ENCODE data around the gene FEV.
"Not testable (repeated sequence)": the region's sequence is repeated elsewhere in the genome, so short reads cannot be mapped to it uniquely, and the experiment has no call there.

The FEV gene

GRCh38 chr2:218959761-218960308 is 25.1 kb downstream of the FEV start:
- no peak for ATAC-seq (replicated peaks)
- H3K4me3 Mint-ChIP-seq, result peak overlapping the region; percentile 7 to 73
- H3K4me1 Mint-ChIP-seq, result peaks cover 12 to 30% of the 10 kb centered on the region in 2 donors
- H3K27me3 Mint-ChIP-seq, result peaks cover 67 to 91% of the 10 kb centered on the region in 2 donors
- H3K9me3 Mint-ChIP-seq, result peaks cover 0 to 3% of the 10 kb centered on the region in 2 donors
- H3K27ac Mint-ChIP-seq, result no peak overlapping the region
- DNase-seq, result no peak
- H3K36me3 Mint-ChIP-seq, result peaks cover 0 to 5% of the 10 kb centered on the region in 2 donors

- peak; percentile 97 for ATAC-seq (replicated peaks)
- H3K27me3 Mint-ChIP-seq, result peaks cover 70 to 91% of the 10 kb centered on the region in 2 donors
- peaks cover 0 to 3% of the 10 kb centered on the region in 2 donors for H3K9me3 Mint-ChIP-seq
- peaks cover 0 to 5% of the 10 kb centered on the region in 2 donors for H3K36me3 Mint-ChIP-seq
- DNase-seq, result peak; percentile 79
- H3K4me1 Mint-ChIP-seq, result peaks cover 12 to 30% of the 10 kb centered on the region in 2 donors
- peak within 1 kb of the TSS; percentile 79 for H3K27ac Mint-ChIP-seq
- H3K4me3 Mint-ChIP-seq, result peak within 1 kb of the TSS; percentile 73 to 78
Measured at GRCh38 chr2:218959141-218959731, 25.7 kb downstream of the FEV start, which contains the start of gene CDK5R2. Gene CDK5R2 (plus strand): TSS chr2:218959666. CDS start chr2:218959821, 155 bp downstream.

- Mint-ChIP-seq H3K9me3 (no peaks in the 10 kb centered on the region), H3K4me3 (no peak overlapping the region), H3K27ac (no peak overlapping the region), H3K27me3 (peaks cover 65 to 91% of the 10 kb centered on the region in 2 donors), H3K36me3 (peaks cover 0 to 2% of the 10 kb centered on the region in 2 donors), H3K4me1 (peaks cover 10 to 22% of the 10 kb centered on the region in 2 donors)
- DNase-seq, result no peak
- no peak for ATAC-seq (replicated peaks)
Measured at GRCh38 chr2:218958276-218958675, 26.7 kb downstream of the FEV start.

- H3K9me3 Mint-ChIP-seq, result no peaks in the 10 kb centered on the region
- peaks cover 10 to 20% of the 10 kb centered on the region in 2 donors for H3K4me1 Mint-ChIP-seq
- H3K27me3 Mint-ChIP-seq, result peaks cover 65 to 91% of the 10 kb centered on the region in 2 donors
- no peak overlapping the region for H3K27ac Mint-ChIP-seq
- H3K4me3 Mint-ChIP-seq, result peak overlapping the region in 1 of 2 donors; percentile 33
- DNase-seq (no peak), ATAC-seq (replicated peaks) (no peak)
- H3K36me3 Mint-ChIP-seq, result peaks cover 0 to 2% of the 10 kb centered on the region in 2 donors
Measured at GRCh38 chr2:218957671-218958070, 27.3 kb downstream of the FEV start.

- Mint-ChIP-seq H3K27ac (no peak overlapping the region), H3K4me1 (peaks cover 7 to 14% of the 10 kb centered on the region in 2 donors), H3K4me3 (no peak overlapping the region), H3K27me3 (peaks cover 58 to 91% of the 10 kb centered on the region in 2 donors), H3K36me3 (no peaks in the 10 kb centered on the region), H3K9me3 (no peaks in the 10 kb centered on the region)
- DNase-seq (no peak), ATAC-seq (replicated peaks) (no peak)
Measured at GRCh38 chr2:218956039-218956438, 28.9 kb downstream of the FEV start.

GRCh38 chr2:218954541-218955300 is 30.3 kb downstream of the FEV start:
- Mint-ChIP-seq H3K9me3 (peaks cover 0 to 2% of the 10 kb centered on the region in 2 donors), H3K27me3 (peaks cover 57 to 89% of the 10 kb centered on the region in 2 donors), H3K27ac (no peak overlapping the region)

GRCh38 chr2:218953366-218953954 is 31.5 kb downstream of the FEV start:
- Mint-ChIP-seq H3K36me3 (no peaks in the 10 kb centered on the region), H3K4me3 (no peak overlapping the region), H3K4me1 (no peaks in the 10 kb centered on the region), H3K27me3 (peaks cover 47 to 77% of the 10 kb centered on the region in 2 donors), H3K9me3 (peaks cover 0 to 2% of the 10 kb centered on the region in 2 donors), H3K27ac (no peak overlapping the region)
- no peak for ATAC-seq (replicated peaks)
- DNase-seq, result no peak

More at GRCh38 chr2:218954541-218955300, 30.3 kb downstream of the FEV start:
- Mint-ChIP-seq H3K36me3 (no peaks in the 10 kb centered on the region), H3K4me3 (no peak overlapping the region), H3K4me1 (peaks cover 4 to 6% of the 10 kb centered on the region in 2 donors)
- no peak for ATAC-seq (replicated peaks)
- no peak for DNase-seq

GRCh38 chr2:218952160-218952559 is 32.8 kb downstream of the FEV start:
- ATAC-seq (replicated peaks) (no peak), DNase-seq (no peak)
- H3K36me3 Mint-ChIP-seq, result no peaks in the 10 kb centered on the region
- peaks cover 0 to 2% of the 10 kb centered on the region in 2 donors for H3K9me3 Mint-ChIP-seq
- H3K27me3 Mint-ChIP-seq, result peaks cover 38 to 64% of the 10 kb centered on the region in 2 donors
- H3K4me3 Mint-ChIP-seq, result no peak overlapping the region
- H3K27ac Mint-ChIP-seq, result no peak overlapping the region
- no peaks in the 10 kb centered on the region for H3K4me1 Mint-ChIP-seq

GRCh38 chr2:218946621-218947020 is 38.4 kb downstream of the FEV start:
- Mint-ChIP-seq H3K27ac (no peak overlapping the region), H3K36me3 (no peaks in the 10 kb centered on the region), H3K4me3 (no peak overlapping the region), H3K27me3 (peaks cover 41 to 48% of the 10 kb centered on the region in 2 donors), H3K9me3 (peaks cover 0 to 2% of the 10 kb centered on the region in 2 donors), H3K4me1 (no peaks in the 10 kb centered on the region)
- ATAC-seq (replicated peaks), result no peak
- DNase-seq, result no peak

- ATAC-seq (replicated peaks) (no peak), DNase-seq (no peak)
- no peak overlapping the region for H3K27ac Mint-ChIP-seq
- H3K9me3 Mint-ChIP-seq, result no peaks in the 10 kb centered on the region
- H3K27me3 Mint-ChIP-seq, result peaks cover 39 to 44% of the 10 kb centered on the region in 2 donors
- H3K36me3 Mint-ChIP-seq, result no peaks in the 10 kb centered on the region
- H3K4me1 Mint-ChIP-seq, result no peaks in the 10 kb centered on the region
- H3K4me3 Mint-ChIP-seq, result no peak overlapping the region
Measured at GRCh38 chr2:218944759-218945404, 40.1 kb downstream of the FEV start.

- H3K4me1 Mint-ChIP-seq; DNase-seq; H3K27ac Mint-ChIP-seq; H3K36me3 Mint-ChIP-seq; H3K4me3 Mint-ChIP-seq; H3K9me3 Mint-ChIP-seq; ATAC-seq (replicated peaks): not testable (repeated sequence)
- H3K27me3 Mint-ChIP-seq, result peaks cover 22 to 57% of the 10 kb centered on the region in 2 donors
Measured at GRCh38 chr2:218931751-218932150, 53.2 kb downstream of the FEV start.
